Activated CD4-positive, alpha-beta T cell treated with anti-CD3 and anti-CD28 coated beads, Interleukin-2, amount 50 U/mL, for 16 hours (primary cell): ENCODE data around the gene MRPL4.
"Not testable (repeated sequence)": the region's sequence is repeated elsewhere in the genome, so short reads cannot be mapped to it uniquely, and the experiment has no call there.

Experiments used
- DNase-seq: peaks from one replicate; pipeline ENCODE4 v3.0.0-alpha.2; 2020

MRPL4 gene

GRCh38 chr19:10268071-10268470 is 16.1 kb downstream of the MRPL4 start:
- no peak for DNase-seq

- peak; percentile 91 for DNase-seq
Measured at GRCh38 chr19:10269333-10270179, 17.5 kb downstream of the MRPL4 start.

- DNase-seq = peak; percentile 84
Measured at GRCh38 chr19:10270180-10270615, 18.2 kb downstream of the MRPL4 start.

- peak; percentile 90 for DNase-seq
Measured at GRCh38 chr19:10270616-10271394, 18.8 kb downstream of the MRPL4 start, which contains the start of gene ICAM1. ICAM1 (plus strand) TSS chr19:10271120; CDS start chr19:10271160, 40 bp downstream.

- DNase-seq = peak; percentile 46
Measured at GRCh38 chr19:10271543-10272086, 19.6 kb downstream of the MRPL4 start.

GRCh38 chr19:10274589-10274988 is 22.6 kb downstream of the MRPL4 start:
- DNase-seq = no peak

GRCh38 chr19:10277795-10278589 is 26.0 kb downstream of the MRPL4 start:
- DNase-seq = no peak

- no peak for DNase-seq
Measured at GRCh38 chr19:10278935-10279334, 26.9 kb downstream of the MRPL4 start.

GRCh38 chr19:10279737-10280442 is 27.9 kb downstream of the MRPL4 start:
- no peak for DNase-seq

GRCh38 chr19:10282043-10282442 is 30.0 kb downstream of the MRPL4 start:
- not testable (repeated sequence) for DNase-seq

GRCh38 chr19:10283301-10284064 is 31.5 kb downstream of the MRPL4 start:
- DNase-seq = no peak

GRCh38 chr19:10284065-10284959 is 32.3 kb downstream of the MRPL4 start:
- DNase-seq = no peak

- no peak for DNase-seq
Measured at GRCh38 chr19:10284960-10285278, 32.9 kb downstream of the MRPL4 start.

GRCh38 chr19:10285393-10285792 is 33.4 kb downstream of the MRPL4 start:
- DNase-seq = no peak

- DNase-seq = peak; percentile 32
Measured at GRCh38 chr19:10286803-10287737, 35.1 kb downstream of the MRPL4 start, which contains the start of gene ICAM4. ICAM4 (plus strand) TSS chr19:10286955; CDS start chr19:10287013, 58 bp downstream.

- DNase-seq = peak; percentile 59
Measured at GRCh38 chr19:10288662-10289166, 36.7 kb downstream of the MRPL4 start.

- peak; percentile 75 for DNase-seq
Measured at GRCh38 chr19:10289167-10289835, 37.3 kb downstream of the MRPL4 start.

GRCh38 chr19:10289836-10290356 is 37.9 kb downstream of the MRPL4 start, which contains the start of gene ICAM5:
ICAM5 (plus strand) TSS chr19:10289952; CDS start chr19:10290044, 92 bp downstream.
- peak; percentile 16 for DNase-seq
